Common myeloid progenitor, CD34-positive (primary cell): ENCODE measurements around the gene CADPS2.

Experiments
- CTCF ChIA-PET: fragments of 350-600 bp; sonication (Branson Sonifier 250); formaldehyde crosslinking; loops from one replicate; lab custom pipeline; 2021; ENCODE audit warnings: antibody characterized with exemption; lab: Charles Lee
- POLR2A ChIA-PET: fragments of 350-600 bp; sonication (Branson Sonifier 250); formaldehyde crosslinking; loops from one replicate; lab custom pipeline; 2021; ENCODE audit warnings: antibody characterized with exemption; lab: Charles Lee
- DNase-seq, 3 donors: peaks; one replicate each; pipeline versions ENCODE4 v3.0.0 to v3.0.0-alpha.2; 2013
- H3K27ac ChIP-seq, 2 experiments: 1 replicate in 1 of 2; 2 replicates in 1 of 2; pipeline ENCODE4 v1.7.0; 2013; ENCODE audit warnings: inconsistent platforms in 2 of 2, low read length in 2 of 2, mild to moderate bottlenecking in 2 of 2, low read depth in 1 of 2, moderate library complexity in 1 of 2; ENCODE audit not compliant: severe bottlenecking in 2 of 2, insufficient read depth in 1 of 2, poor library complexity in 1 of 2
- H3K27me3 ChIP-seq, 5 experiments: replicated peaks in 2 of 5; 1 replicate in 3 of 5; 2 replicates in 2 of 5; pipeline versions ENCODE4 v1.6.1 to v1.7.0; 2013; ENCODE audit warnings: low read length in 4 of 5, mild to moderate bottlenecking in 2 of 5, moderate library complexity in 2 of 5, inconsistent platforms in 1 of 5; ENCODE audit not compliant: insufficient read depth in 5 of 5, control insufficient read depth in 4 of 5
- H3K36me3 ChIP-seq, 4 experiments: 1 replicate in 2 of 4; 2 replicates in 2 of 4; pipeline versions ENCODE4 v1.6.1 to v1.7.0; 2013; ENCODE audit warnings: low read length in 3 of 4, control low read depth in 1 of 4, mild to moderate bottlenecking in 1 of 4; ENCODE audit not compliant: control insufficient read depth in 4 of 4, insufficient read depth in 4 of 4
- H3K4me1 ChIP-seq, 4 experiments: 1 replicate in 3 of 4; 2 replicates in 1 of 4; pipeline versions ENCODE4 v1.6.1 to v1.7.1; 2013; ENCODE audit warnings: low read length in 3 of 4, mild to moderate bottlenecking in 3 of 4, control low read depth in 1 of 4, inconsistent platforms in 1 of 4, moderate library complexity in 1 of 4; ENCODE audit not compliant: control insufficient read depth in 4 of 4, insufficient read depth in 4 of 4; ENCODE audit errors: control extremely low read depth in 1 of 4
- H3K4me3 ChIP-seq, 7 experiments: 1 replicate in 4 of 7; 2 replicates in 3 of 7; pipeline versions ENCODE4 v1.5.1 to v1.7.0; 2013; ENCODE audit warnings: mild to moderate bottlenecking in 7 of 7, low read length in 6 of 7, moderate library complexity in 6 of 7, inconsistent platforms in 2 of 7, low read depth in 2 of 7, control low read depth in 1 of 7; ENCODE audit not compliant: insufficient read depth in 4 of 7, control insufficient read depth in 1 of 7; ENCODE audit errors: extremely low read depth in 1 of 7
- H3K9me3 ChIP-seq, 5 experiments: 1 replicate in 4 of 5; 2 replicates in 1 of 5; pipeline versions ENCODE4 v1.6.1 to v1.7.1; 2013; ENCODE audit warnings: low read length in 4 of 5, mild to moderate bottlenecking in 2 of 5, inconsistent platforms in 1 of 5, low read depth in 1 of 5, moderate library complexity in 1 of 5; ENCODE audit not compliant: control insufficient read depth in 4 of 5, insufficient read depth in 2 of 5; ENCODE audit errors: control extremely low read depth in 1 of 5
- WGBS: methylation state at CpG from one replicate; pipeline ENCODE4 v1.1.5; 2013; ENCODE audit not compliant: insufficient coverage; 5-methylcytosine and 5-hydroxymethylcytosine counted together

CADPS2 gene

DNA sequence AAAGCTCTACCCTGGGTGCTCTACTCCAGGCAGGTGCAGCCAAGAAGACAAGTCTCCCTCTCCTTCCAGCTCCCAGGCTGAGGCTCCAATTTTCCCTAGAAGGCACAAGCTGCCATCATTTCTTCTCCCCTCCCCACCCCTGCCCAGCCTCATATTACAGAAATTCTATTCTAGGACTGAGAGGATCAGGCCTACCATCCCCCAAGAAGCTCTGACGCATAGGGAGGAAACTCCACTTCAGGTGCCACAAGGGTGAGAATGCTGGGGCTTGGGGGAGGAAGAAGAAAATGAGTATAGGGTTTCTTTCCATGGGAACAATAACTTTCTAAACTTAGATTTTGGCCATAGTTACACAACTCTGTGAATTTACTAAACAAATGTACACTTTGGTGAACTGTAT lies 617.0 kb downstream of the CADPS2 start:
- CTCF ChIA-PET = interaction anchor here (1.4 kb wide), 1 partner anchor 19 kb away, joined by 3 read pairs; no protein-coding TSS in a partner anchor
- POLR2A ChIA-PET = no interaction called here

More for the DNA sequence above, 617.0 kb downstream of the CADPS2 start:
- Histone ChIP-seq H3K36me3 (no peaks in the 10 kb centered on the region), H3K27ac (no peak overlapping the region), H3K9me3 (no peaks in the 10 kb centered on the region), H3K27me3 (peaks cover 0 to 3% (median 0%) of the 10 kb centered on the region in 5 experiments), H3K4me3 (no peak overlapping the region), H3K4me1 (no peaks in the 10 kb centered on the region)
- WGBS = no CpG with 5 or more reads among the region's 1 CpG
- DNase-seq = no peak
